GM19397 (cell line): Measurements from ENCODE around the gene DDX23.
A peak's percentile ranks its signal among the peaks of the same experiment; 100 is the strongest.
"Not testable (repeated sequence)": the region's sequence is repeated elsewhere in the genome, so short reads cannot be mapped to it uniquely, and the experiment has no call there.

Experiments
- ATAC-seq: cut with Tn5 transposase; IDR thresholded peaks from one replicate; pipeline ENCODE4 v1.9.1; 2021; ENCODE audit warnings: mild to moderate bottlenecking, moderate library complexity; ENCODE audit not compliant: unreplicated experiment

DDX23 gene

GRCh38 chr12:48863291-48863690 lies 11.3 kb upstream of the DDX23 start:
- ATAC-seq, result no peak

GRCh38 chr12:48862760-48863159 lies 10.8 kb upstream of the DDX23 start:
- no peak for ATAC-seq

GRCh38 chr12:48861111-48861510 lies 9.1 kb upstream of the DDX23 start:
- ATAC-seq, result no peak

GRCh38 chr12:48860236-48860635 lies 8.3 kb upstream of the DDX23 start:
- ATAC-seq, result not testable (repeated sequence)

- no peak for ATAC-seq
These were observed 7.6 kb upstream of the DDX23 start for GRCh38 chr12:48859607-48860006.

GRCh38 chr12:48858043-48858442 lies 6.1 kb upstream of the DDX23 start:
- no peak for ATAC-seq

- ATAC-seq, result no peak
These were observed 5.5 kb upstream of the DDX23 start for GRCh38 chr12:48857278-48857994.

GRCh38 chr12:48856379-48856778 lies 4.4 kb upstream of the DDX23 start:
- no peak for ATAC-seq

GRCh38 chr12:48854932-48855331 lies 3.0 kb upstream of the DDX23 start:
- not testable (repeated sequence) for ATAC-seq

GRCh38 chr12:48854488-48854887 lies 2.5 kb upstream of the DDX23 start:
- ATAC-seq, result no peak

GRCh38 chr12:48852734-48853688 lies 1.0 kb upstream of the DDX23 start:
- ATAC-seq, result peak; percentile 33

- not testable (repeated sequence) for ATAC-seq
These were observed 9.9 kb downstream of the DDX23 start for GRCh38 chr12:48842021-48842420.

GRCh38 chr12:48838048-48838447 lies 13.9 kb downstream of the DDX23 start:
- no peak for ATAC-seq

GRCh38 chr12:48832321-48833060 lies 19.5 kb downstream of the DDX23 start:
- ATAC-seq, result no peak

GRCh38 chr12:48831257-48831656 lies 20.7 kb downstream of the DDX23 start:
- no peak for ATAC-seq

- no peak for ATAC-seq
These were observed 23.0 kb downstream of the DDX23 start for GRCh38 chr12:48828841-48829575.

GRCh38 chr12:48828293-48828692 lies 23.7 kb downstream of the DDX23 start:
- no peak for ATAC-seq

- ATAC-seq, result no peak
These were observed 24.4 kb downstream of the DDX23 start for GRCh38 chr12:48827513-48828096.

GRCh38 chr12:48827026-48827425 lies 24.9 kb downstream of the DDX23 start:
- no peak for ATAC-seq

GRCh38 chr12:48826209-48826855 lies 25.6 kb downstream of the DDX23 start:
- ATAC-seq, result no peak
